Measurements from ENCODE around the gene GID8. TPM values are rescaled to one million over a fixed set of nuclear protein-coding genes. Genes with fewer than 3 reads are reported as not detected.

The GID8 gene
- total and polyA plus RNA-seq, 9 of the 15 experiments (the other 6 are each of a cell fraction or from before 2014, with no cell fraction given), result 7.5 to 31.6 (median 22.2) TPM

DNA sequence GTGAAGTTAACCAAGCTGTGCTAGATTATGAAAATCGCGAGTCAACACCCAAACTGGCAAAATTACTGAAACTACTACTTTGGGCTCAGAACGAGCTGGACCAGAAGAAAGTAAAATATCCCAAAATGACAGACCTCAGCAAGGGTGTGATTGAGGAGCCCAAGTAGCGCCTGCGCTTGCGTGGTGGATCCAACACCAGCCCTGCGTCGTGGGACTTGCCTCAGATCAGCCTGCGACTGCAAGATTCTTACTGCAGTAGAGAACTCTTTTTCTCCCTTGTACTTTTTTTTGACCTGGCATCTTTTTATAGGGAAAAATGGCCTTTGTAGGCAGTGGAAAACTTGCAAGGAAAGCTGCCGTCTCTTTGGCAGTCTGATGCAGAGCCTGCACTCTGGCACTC is 6.8 kb downstream of the GID8 start (continued):
- no peak for TF ChIP-seq CUX1 (CRISPR knock-in tag; IDR thresholded peaks at IDR 0.05)
- no peak for TF ChIP-seq ESRRB (CRISPR knock-in tag; IDR thresholded peaks at IDR 0.05; ENCODE audit: borderline replicate concordance)
- no peak for TF ChIP-seq MNT (conservative IDR thresholded peaks at IDR 0.05)
- no peak for TF ChIP-seq ZNF175 (CRISPR knock-in tag; IDR thresholded peaks at IDR 0.05; ENCODE audit: low read depth)
- TF ChIP-seq MITF (IDR thresholded peaks at IDR 0.05), result no peak
- TF ChIP-seq, protein P1, sequence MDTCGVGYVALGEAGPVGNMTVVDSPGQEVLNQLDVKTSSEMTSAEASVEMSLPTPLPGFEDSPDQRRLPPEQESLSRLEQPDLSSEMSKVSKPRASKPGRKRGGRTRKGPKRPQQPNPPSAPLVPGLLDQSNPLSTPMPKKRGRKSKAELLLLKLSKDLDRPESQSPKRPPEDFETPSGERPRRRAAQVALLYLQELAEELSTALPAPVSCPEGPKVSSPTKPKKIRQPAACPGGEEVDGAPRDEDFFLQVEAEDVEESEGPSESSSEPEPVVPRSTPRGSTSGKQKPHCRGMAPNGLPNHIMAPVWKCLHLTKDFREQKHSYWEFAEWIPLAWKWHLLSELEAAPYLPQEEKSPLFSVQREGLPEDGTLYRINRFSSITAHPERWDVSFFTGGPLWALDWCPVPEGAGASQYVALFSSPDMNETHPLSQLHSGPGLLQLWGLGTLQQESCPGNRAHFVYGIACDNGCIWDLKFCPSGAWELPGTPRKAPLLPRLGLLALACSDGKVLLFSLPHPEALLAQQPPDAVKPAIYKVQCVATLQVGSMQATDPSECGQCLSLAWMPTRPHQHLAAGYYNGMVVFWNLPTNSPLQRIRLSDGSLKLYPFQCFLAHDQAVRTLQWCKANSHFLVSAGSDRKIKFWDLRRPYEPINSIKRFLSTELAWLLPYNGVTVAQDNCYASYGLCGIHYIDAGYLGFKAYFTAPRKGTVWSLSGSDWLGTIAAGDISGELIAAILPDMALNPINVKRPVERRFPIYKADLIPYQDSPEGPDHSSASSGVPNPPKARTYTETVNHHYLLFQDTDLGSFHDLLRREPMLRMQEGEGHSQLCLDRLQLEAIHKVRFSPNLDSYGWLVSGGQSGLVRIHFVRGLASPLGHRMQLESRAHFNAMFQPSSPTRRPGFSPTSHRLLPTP (IDR thresholded peaks at IDR 0.05; ENCODE audit: borderline replicate concordance, extremely low read depth, insufficient read length), result no peak
- TF ChIP-seq MYBL2 (IDR thresholded peaks at IDR 0.05; ENCODE audit: low read depth), result no peak
- TF ChIP-seq MYBL2 (CRISPR knock-in tag; IDR thresholded peaks at IDR 0.05; ENCODE audit: borderline replicate concordance), result no peak
